SK-N-SH (cell line): ENCODE data around the gene S100A2.

ENCODE experiments used
- CTCF ChIP-seq: fragments of 200-600 bp; sonication (generic); IDR thresholded peaks from 2 replicates; pipeline ENCODE4 v1.6.1; 2017; ENCODE audit warnings: antibody characterized with exemption, mild to moderate bottlenecking, moderate library complexity
- EP300 ChIP-seq, 2 experiments: IDR thresholded peaks; 2 replicates each; pipeline versions ENCODE4 v1.4.0 to v1.6.1; 2012; ENCODE audit warnings: borderline replicate concordance in 1 of 2, low read depth in 1 of 2, low read length in 1 of 2
- IRF3 ChIP-seq: fragments of 150-350 bp; IDR thresholded peaks from 2 replicates; pipeline ENCODE4 v1.6.1; 2016; ENCODE audit warnings: mild to moderate bottlenecking, low read depth, low read length
- POLR2AphosphoS5 ChIP-seq: IDR thresholded peaks from 2 replicates; pipeline ENCODE4 v1.6.1; 2012; ENCODE audit warnings: low read depth, low read length
- REST ChIP-seq: IDR thresholded peaks from 2 replicates; pipeline ENCODE4 v1.6.1; 2012; ENCODE audit warnings: mild to moderate bottlenecking, low read depth, low read length, moderate library complexity
- SIN3A ChIP-seq: IDR thresholded peaks from 2 replicates; pipeline ENCODE4 v1.6.1; 2012; ENCODE audit warnings: low read depth, mild to moderate bottlenecking, low read length, moderate library complexity, borderline replicate concordance
- TCF12 ChIP-seq: IDR thresholded peaks from 2 replicates; pipeline ENCODE4 v1.4.0; 2012

- TF ChIP-seq CTCF (no peak), REST (no peak), POLR2AphosphoS5 (no peak), EP300 (IDR thresholded peaks at IDR 0.05; ENCODE audit: borderline replicate concordance in 1 of 2, low read depth in 1 of 2, low read length in 1 of 2) (no peak), IRF3 (no peak), SIN3A (no peak), TCF12 (no peak)
These were observed 49.3 kb upstream of the S100A2 start for GRCh38 chr1:153614906-153615305.
